HepG2 (cell line): ENCODE measurements around the gene BANP.
A peak's percentile ranks its signal among the peaks of the same experiment; 100 is the strongest.

Source experiments
- ATF7 ChIP-seq, 2 experiments: fragments of 450-650 bp in 1 of 2; sonication (generic) in 1 of 2; formaldehyde crosslinking in 1 of 2; IDR thresholded peaks; 2 replicates each; pipeline versions ENCODE4 v1.4.0 to v1.6.1; 2016 to 2020; ENCODE audit warnings: antibody characterized with exemption in 1 of 2, mild to moderate bottlenecking in 1 of 2, missing genetic modification reagents in 1 of 2
- BRCA1 ChIP-seq: sonication (generic); formaldehyde crosslinking; IDR thresholded peaks from 2 replicates; pipeline ENCODE4 v1.4.0; 2020; ENCODE audit warnings: missing genetic modification reagents
- DR1 ChIP-seq: sonication (generic); formaldehyde crosslinking; IDR thresholded peaks from 2 replicates; pipeline ENCODE4 v1.8.0; 2021; ENCODE audit warnings: mild to moderate bottlenecking, missing genetic modification reagents, inconsistent platforms
- NFE2 ChIP-seq: sonication (generic); formaldehyde crosslinking; IDR thresholded peaks from 2 replicates; pipeline ENCODE4 v1.4.0; 2020; ENCODE audit warnings: missing genetic modification reagents
- NFIC ChIP-seq: IDR thresholded peaks from 2 replicates; pipeline ENCODE4 v1.6.1; 2012; ENCODE audit warnings: mild to moderate bottlenecking, low read length, inconsistent platforms
- POLR2A ChIP-seq, 2 experiments: IDR thresholded peaks; 2 replicates each; pipeline ENCODE4 v1.6.1; 2011; ENCODE audit warnings: low read depth in 2 of 2, low read length in 2 of 2, mild to moderate bottlenecking in 1 of 2, moderate library complexity in 1 of 2; ENCODE audit not compliant: insufficient read depth in 1 of 2
- POLR2AphosphoS2 ChIP-seq: IDR thresholded peaks from 2 replicates; pipeline ENCODE4 v1.6.1; 2011; ENCODE audit warnings: low read depth, low read length, improper control_type of control experiment
- POLR2AphosphoS5 ChIP-seq: IDR thresholded peaks from 2 replicates; pipeline ENCODE4 v1.6.1; 2012; ENCODE audit warnings: low read depth, low read length
- RAD21 ChIP-seq: fragments of 450-650 bp; formaldehyde crosslinking; IDR thresholded peaks from 2 replicates; pipeline ENCODE4 v1.5.0; 2020; ENCODE audit warnings: mild to moderate bottlenecking
- SUZ12 ChIP-seq: fragments of 150-350 bp; IDR thresholded peaks from 2 replicates; pipeline ENCODE4 v1.6.1; 2014; ENCODE audit warnings: low read depth, low read length
- TF ChIP-seq, protein P1 (sequence below): sonication (generic); formaldehyde crosslinking; IDR thresholded peaks from 2 replicates; pipeline ENCODE4 v1.4.0; 2020; ENCODE audit warnings: missing genetic modification reagents
- TF ChIP-seq, protein P2 (sequence below), 2 experiments: sonication (generic) in 1 of 2; formaldehyde crosslinking in 1 of 2; IDR thresholded peaks; 2 replicates each; pipeline versions ENCODE4 v1.4.0 to v1.6.1; 2018 to 2020; ENCODE audit warnings: missing genetic modification reagents in 2 of 2, borderline replicate concordance in 1 of 2, low read depth in 1 of 2, mild to moderate bottlenecking in 1 of 2, missing biosample characterization in 1 of 2

GRCh38 chr16:87956365-87957231 lies 5.4 kb downstream of the BANP start:
- TF ChIP-seq RAD21 (CRISPR knock-in tag) (no peak), POLR2A (IDR thresholded peaks at IDR 0.05; ENCODE audit: insufficient read depth in 1 of 2, low read depth in 2 of 2, low read length in 2 of 2) (no peak), POLR2AphosphoS2 (no peak), SUZ12 (no peak), NFIC (no peak), DR1 (CRISPR knock-in tag) (no peak), POLR2AphosphoS5 (no peak), BRCA1 (CRISPR knock-in tag) (no peak), ATF7 (IDR thresholded peaks at IDR 0.05) (peak; percentile 88), ATF7 (CRISPR knock-in tag; IDR thresholded peaks at IDR 0.05) (no peak), NFE2 (CRISPR knock-in tag) (no peak)
- TF ChIP-seq, protein P1, sequence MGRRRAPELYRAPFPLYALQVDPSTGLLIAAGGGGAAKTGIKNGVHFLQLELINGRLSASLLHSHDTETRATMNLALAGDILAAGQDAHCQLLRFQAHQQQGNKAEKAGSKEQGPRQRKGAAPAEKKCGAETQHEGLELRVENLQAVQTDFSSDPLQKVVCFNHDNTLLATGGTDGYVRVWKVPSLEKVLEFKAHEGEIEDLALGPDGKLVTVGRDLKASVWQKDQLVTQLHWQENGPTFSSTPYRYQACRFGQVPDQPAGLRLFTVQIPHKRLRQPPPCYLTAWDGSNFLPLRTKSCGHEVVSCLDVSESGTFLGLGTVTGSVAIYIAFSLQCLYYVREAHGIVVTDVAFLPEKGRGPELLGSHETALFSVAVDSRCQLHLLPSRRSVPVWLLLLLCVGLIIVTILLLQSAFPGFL (CRISPR knock-in tag) = no peak
- TF ChIP-seq, protein P2, sequence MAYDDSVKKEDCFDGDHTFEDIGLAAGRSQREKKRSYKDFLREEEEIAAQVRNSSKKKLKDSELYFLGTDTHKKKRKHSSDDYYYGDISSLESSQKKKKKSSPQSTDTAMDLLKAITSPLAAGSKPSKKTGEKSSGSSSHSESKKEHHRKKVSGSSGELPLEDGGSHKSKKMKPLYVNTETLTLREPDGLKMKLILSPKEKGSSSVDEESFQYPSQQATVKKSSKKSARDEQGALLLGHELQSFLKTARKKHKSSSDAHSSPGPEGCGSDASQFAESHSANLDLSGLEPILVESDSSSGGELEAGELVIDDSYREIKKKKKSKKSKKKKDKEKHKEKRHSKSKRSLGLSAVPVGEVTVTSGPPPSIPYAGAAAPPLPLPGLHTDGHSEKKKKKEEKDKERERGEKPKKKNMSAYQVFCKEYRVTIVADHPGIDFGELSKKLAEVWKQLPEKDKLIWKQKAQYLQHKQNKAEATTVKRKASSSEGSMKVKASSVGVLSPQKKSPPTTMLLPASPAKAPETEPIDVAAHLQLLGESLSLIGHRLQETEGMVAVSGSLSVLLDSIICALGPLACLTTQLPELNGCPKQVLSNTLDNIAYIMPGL (CRISPR knock-in tag; IDR thresholded peaks at IDR 0.05; ENCODE audit: borderline replicate concordance in 1 of 2, low read depth in 1 of 2) = no peak
